Measurements from ENCODE around the gene EMP2.

- TF ChIP-seq POLR2A (IDR thresholded peaks at IDR 0.05; ENCODE audit: low read depth, low read length) (no peak), CTCF (conservative IDR thresholded peaks at IDR 0.05; ENCODE audit: low read depth, low read length) (no peak), RCOR1 (IDR thresholded peaks at IDR 0.05; ENCODE audit: insufficient replicate concordance, low read length) (no peak), RFX5 (IDR thresholded peaks at IDR 0.05; ENCODE audit: low read depth, low read length) (no peak), FOS (IDR thresholded peaks at IDR 0.05; ENCODE audit: low read depth, low read length) (no peak), NFE2L2 (IDR thresholded peaks at IDR 0.05; ENCODE audit: low read depth, low read length) (no peak), MAFK (IDR thresholded peaks at IDR 0.05; ENCODE audit: low read depth, low read length) (no peak), SMC3 (IDR thresholded peaks at IDR 0.05; ENCODE audit: low read depth, low read length) (no peak), MXI1 (IDR thresholded peaks at IDR 0.05; ENCODE audit: borderline replicate concordance, low read depth, low read length) (no peak), RAD21 (IDR thresholded peaks at IDR 0.05; ENCODE audit: low read length) (no peak)
These were observed 2.8 kb downstream of the EMP2 start for GRCh38 chr16:10577305-10578202.
